Cardiac muscle cell (in vitro differentiated cells and primary cell): ENCODE data around the gene ACTL10. TPM values are rescaled to one million over a fixed set of nuclear protein-coding genes. Genes with fewer than 3 reads are reported as not detected.
"Not testable (repeated sequence)": the region's sequence is repeated elsewhere in the genome, so short reads cannot be mapped to it uniquely, and the experiment has no call there.

Source experiments
- DNase-seq, 2 donors: peaks; one replicate each; pipeline versions ENCODE4 v3.0.0 to v3.0.0-alpha.2; 2010 to 2017; ENCODE audit warnings: low read depth in 1 of 2, low spot score in 1 of 2
- H3K27ac ChIP-seq: fragments of 200-600 bp; sonication (generic); 2 replicates; pipeline ENCODE4 v1.5.1; 2016
- H3K27me3 ChIP-seq: fragments of 200-600 bp; sonication (generic); 2 replicates; pipeline ENCODE4 v1.6.0; 2016; ENCODE audit warnings: control low read depth
- H3K36me3 ChIP-seq: fragments of 200-600 bp; sonication (generic); 2 replicates; pipeline ENCODE4 v1.5.1; 2016; ENCODE audit warnings: control low read depth
- H3K4me1 ChIP-seq: fragments of 200-600 bp; sonication (generic); 2 replicates; pipeline ENCODE4 v1.8.1; 2017; ENCODE audit warnings: low read depth, mild to moderate bottlenecking, mixed run types
- H3K4me3 ChIP-seq: fragments of 200-600 bp; sonication (generic); 2 replicates; pipeline ENCODE4 v1.5.1; 2016; ENCODE audit warnings: mild to moderate bottlenecking
- H3K9me3 ChIP-seq: fragments of 200-600 bp; sonication (generic); 2 replicates; pipeline ENCODE4 v1.5.1; 2017; ENCODE audit warnings: low read depth, mild to moderate bottlenecking, control low read depth
- CTCF ChIP-seq: IDR thresholded peaks from 2 replicates; pipeline ENCODE4 v1.5.1; 2012; ENCODE audit warnings: low read depth, mild to moderate bottlenecking, low read length
- polyA plus RNA-seq: library from polyadenylated mRNA; unstranded; fragments of >200 nt; fragmentation: Nextera tagmentation; extraction: Ambion mirVana; gene quantifications from 2 replicates; pipeline ENCODE4 v1.2.1, GENCODE V29; 2016
- total RNA-seq: library from RNA; depleted of rRNA; stranded (reverse); fragments of >200 nt; gene quantifications from 2 replicates; pipeline ENCODE4 v1.2.3, GENCODE V29; 2016

Gene ACTL10
- total and polyA plus RNA-seq, 2 experiments from 2014 or later = 1.3 to 1.5 TPM

DNA sequence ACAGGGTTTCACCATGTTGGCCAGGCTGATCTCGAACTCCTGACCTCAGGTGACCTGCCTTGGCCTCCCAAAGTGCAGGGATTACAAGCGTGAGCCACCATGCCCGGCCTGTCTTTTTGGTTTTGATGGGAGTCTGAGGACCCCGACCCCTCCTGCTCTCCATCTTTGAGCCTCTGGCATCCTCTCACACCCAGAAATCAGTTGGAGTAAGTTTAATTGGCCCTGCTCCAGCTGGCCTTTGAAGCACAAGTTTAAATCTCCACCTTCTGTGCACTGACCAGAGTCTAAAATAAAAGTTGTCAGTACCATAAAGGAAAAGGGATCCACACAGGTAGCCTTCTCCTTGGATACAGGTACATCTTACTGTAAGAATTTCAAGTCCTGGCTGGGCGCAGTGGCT, 20.6 kb upstream of the ACTL10 start:
- peaks cover 18% of the 10 kb centered on the region for H3K4me1 ChIP-seq
- no peak overlapping the region for H3K27ac ChIP-seq
- H3K27me3 ChIP-seq = no peaks in the 10 kb centered on the region
- DNase-seq = no peak
- H3K4me3 ChIP-seq = no peak overlapping the region
- no peak for TF ChIP-seq CTCF
- H3K36me3 ChIP-seq = peaks cover 19% of the 10 kb centered on the region
- H3K9me3 ChIP-seq = no peaks in the 10 kb centered on the region

DNA sequence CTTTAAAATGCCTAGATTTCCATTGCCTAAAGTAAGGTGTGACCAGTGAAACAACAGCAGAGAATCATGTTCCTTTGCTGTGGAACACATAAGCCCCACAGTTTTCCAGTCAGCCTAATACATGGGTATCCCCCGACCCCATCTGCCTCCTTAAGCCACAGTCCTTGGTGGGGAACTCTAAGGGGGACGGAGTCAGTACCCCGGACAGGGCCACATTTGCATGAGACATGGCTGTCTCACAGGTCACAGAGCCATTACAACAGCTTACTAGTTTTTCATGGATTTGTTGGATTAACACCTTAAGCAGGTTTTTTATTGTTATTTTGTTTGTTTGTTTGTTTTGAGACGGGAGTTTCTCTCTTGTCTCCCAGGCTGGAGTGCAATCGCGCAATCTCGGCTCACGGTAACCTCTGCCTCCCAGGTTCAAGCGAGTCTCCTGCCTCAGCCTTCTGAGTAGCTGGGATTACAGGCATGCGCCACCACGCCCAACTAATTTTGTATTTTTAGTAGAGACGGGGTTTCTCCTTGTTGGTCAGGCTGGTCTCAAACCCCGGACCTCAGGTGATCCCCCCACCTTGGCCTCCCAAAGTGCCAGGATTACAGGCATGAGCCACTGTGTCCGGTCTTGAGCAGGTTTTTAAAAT, 19.7 kb upstream of the ACTL10 start:
- H3K27ac ChIP-seq = peak overlapping the region; percentile 36
- not testable (repeated sequence) for H3K27me3 ChIP-seq, H3K4me3 ChIP-seq, H3K9me3 ChIP-seq
- H3K4me1 ChIP-seq = peaks cover 18% of the 10 kb centered on the region
- peaks cover 13% of the 10 kb centered on the region for H3K36me3 ChIP-seq
- peak in 1 of 2 donors; percentile 59 for DNase-seq

DNA sequence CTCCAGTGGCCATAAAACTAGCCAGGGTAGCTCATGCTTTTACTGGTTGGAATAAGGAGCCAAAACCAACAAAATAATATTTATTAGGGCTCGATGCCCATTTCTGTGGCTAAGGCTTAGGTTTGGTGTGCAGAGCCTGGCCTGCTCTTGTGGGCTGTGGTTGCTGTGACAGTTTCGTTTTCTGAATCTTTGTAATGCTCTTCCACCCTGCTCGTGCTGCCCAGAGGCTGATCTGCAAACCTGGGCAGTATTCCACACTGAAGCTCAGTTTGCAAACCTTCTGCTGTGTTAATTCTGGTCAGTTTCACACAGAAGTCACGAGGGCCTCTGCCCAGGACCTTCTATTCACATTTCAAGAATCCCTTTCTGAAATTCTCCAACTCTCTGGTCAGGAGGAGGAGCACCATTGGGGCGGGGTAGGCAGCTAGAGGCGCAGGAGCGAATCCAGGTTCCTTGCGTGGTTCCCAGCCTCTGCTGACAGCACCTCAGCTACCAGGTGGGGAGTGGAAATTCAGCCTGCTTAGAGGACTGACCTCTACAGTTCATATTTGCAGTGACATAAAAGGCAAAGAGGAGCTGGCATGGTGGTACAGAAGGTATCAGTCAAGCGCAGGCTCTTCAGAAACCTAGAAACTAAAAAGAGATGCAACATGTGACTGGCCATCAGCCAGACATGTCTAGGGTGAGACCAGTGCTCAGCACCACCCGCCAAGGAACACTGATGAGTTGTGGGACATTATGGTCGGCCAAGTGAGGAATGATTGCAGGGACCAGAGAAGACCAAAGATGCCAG, 18.9 kb upstream of the ACTL10 start:
- Histone ChIP-seq H3K27ac (peak overlapping the region; percentile 54), H3K36me3 (peaks cover 13% of the 10 kb centered on the region), H3K27me3 (no peaks in the 10 kb centered on the region), H3K4me3 (no peak overlapping the region), H3K9me3 (no peaks in the 10 kb centered on the region), H3K4me1 (peaks cover 18% of the 10 kb centered on the region)
- DNase-seq = peak in 1 of 2 donors; percentile 61
- TF ChIP-seq CTCF = no peak

DNA sequence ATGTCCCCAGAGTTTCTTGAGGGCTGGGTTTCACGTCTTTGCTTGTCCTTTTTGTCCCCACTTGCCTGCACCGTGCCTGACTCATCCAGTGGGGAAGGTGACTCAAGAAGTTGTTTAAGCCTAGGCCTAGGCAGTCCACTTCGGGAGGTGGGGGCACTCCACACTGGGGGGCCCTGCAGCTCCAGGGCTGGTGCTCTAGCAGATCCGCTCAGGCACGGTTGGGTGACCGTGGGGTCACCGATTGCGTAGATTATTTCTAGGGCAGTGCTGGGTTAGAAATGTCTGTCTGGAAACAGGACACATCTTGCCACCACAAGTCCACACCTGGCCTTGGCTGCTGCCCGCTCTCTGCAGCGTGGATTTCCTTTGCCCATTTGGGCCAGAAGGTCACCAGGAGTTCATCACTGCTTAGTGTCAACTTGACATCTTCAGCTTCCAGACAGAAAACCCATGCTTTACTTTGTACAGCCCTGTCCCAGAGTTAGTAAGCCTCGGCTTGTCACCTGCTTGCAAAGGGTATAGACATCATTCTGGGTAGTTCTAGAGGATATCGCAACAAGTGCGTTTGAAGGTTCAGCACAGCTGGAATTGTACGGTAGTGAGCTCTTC, 18.2 kb upstream of the ACTL10 start:
- DNase-seq = peak in 1 of 2 donors; percentile 74
- Histone ChIP-seq H3K36me3 (peaks cover 13% of the 10 kb centered on the region), H3K4me3 (no peak overlapping the region), H3K9me3 (no peaks in the 10 kb centered on the region), H3K4me1 (peaks cover 18% of the 10 kb centered on the region), H3K27me3 (no peaks in the 10 kb centered on the region), H3K27ac (peak overlapping the region; percentile 54)
- no peak for TF ChIP-seq CTCF

GRCh38 chr20:33649201-33649681, 17.5 kb upstream of the ACTL10 start:
- TF ChIP-seq CTCF = no peak
- no peak overlapping the region for H3K4me3 ChIP-seq
- H3K27me3 ChIP-seq = no peaks in the 10 kb centered on the region
- peaks cover 18% of the 10 kb centered on the region for H3K4me1 ChIP-seq
- peaks cover 13% of the 10 kb centered on the region for H3K36me3 ChIP-seq
- DNase-seq = no peak
- H3K27ac ChIP-seq = peak overlapping the region; percentile 54
- no peaks in the 10 kb centered on the region for H3K9me3 ChIP-seq
